Vagina (tissue), 2 donors: ENCODE data around the gene SART3.
A peak's percentile ranks its signal among the peaks of the same experiment; 100 is the strongest.

Source experiments
- POLR2A ChIP-seq, 2 donors: fragments of 450-650 bp; IDR thresholded peaks; one replicate each; pipeline ENCODE4 v1.6.1; 2017; ENCODE audit warnings: antibody characterized with exemption in 2 of 2, mild to moderate bottlenecking in 2 of 2, moderate library complexity in 2 of 2
- POLR2AphosphoS5 ChIP-seq, 2 donors: sonication (generic); formaldehyde crosslinking; IDR thresholded peaks; one replicate each; pipeline ENCODE4 v1.9.0; 2017; ENCODE audit warnings: antibody characterized with exemption in 2 of 2, mild to moderate bottlenecking in 2 of 2, low read depth in 1 of 2; ENCODE audit not compliant: insufficient read depth in 1 of 2
- TF ChIP-seq, protein P1 (sequence below), 3 experiments: fragments of 450-650 bp in 2 of 3; fragments of 200-600 bp in 1 of 3; sonication (generic) in 1 of 3; IDR thresholded peaks; one replicate each; pipeline ENCODE4 v1.5.1; 2017 to 2019; ENCODE audit warnings: antibody characterized with exemption in 3 of 3, mild to moderate bottlenecking in 2 of 3, moderate library complexity in 2 of 3

DNA sequence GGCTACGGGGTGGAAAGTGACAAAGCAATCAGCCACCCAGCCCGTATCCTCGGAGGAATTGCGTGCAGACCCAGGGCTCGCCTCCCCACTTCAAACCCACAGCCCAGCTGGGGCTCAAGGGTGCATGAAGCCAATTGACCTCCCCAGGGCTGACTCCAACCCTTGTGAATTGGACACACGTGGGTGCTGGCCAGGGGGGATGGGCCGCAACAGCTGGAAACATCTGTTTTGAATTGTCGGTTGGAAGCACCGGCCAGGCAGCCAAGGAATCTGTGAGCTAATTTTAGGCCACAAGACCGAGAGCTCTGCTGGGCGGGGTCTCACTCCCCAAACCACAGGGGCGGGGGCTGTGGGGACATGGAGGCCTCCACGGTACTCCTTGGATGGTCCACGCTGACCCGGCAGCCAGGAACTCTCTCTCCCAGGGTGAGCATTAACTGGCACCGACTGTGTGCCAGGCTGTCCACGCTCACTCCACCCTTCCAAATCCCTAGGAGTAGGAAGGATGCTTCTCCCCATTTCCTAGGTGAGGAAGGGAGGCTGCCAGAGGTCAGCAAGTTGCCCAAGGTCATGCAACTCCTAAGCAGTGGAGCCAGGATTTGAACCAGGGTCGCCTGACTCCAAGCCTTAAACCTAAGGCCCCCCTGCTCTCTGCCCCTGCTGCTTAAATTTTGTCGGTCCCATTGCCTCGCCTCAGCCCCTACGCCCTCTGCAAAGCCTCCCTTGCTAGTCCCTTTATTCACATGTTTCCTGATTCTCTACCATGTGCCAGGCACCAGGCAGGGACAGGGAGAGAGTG, 48.8 kb upstream of the SART3 start:
- TF ChIP-seq, protein P1, sequence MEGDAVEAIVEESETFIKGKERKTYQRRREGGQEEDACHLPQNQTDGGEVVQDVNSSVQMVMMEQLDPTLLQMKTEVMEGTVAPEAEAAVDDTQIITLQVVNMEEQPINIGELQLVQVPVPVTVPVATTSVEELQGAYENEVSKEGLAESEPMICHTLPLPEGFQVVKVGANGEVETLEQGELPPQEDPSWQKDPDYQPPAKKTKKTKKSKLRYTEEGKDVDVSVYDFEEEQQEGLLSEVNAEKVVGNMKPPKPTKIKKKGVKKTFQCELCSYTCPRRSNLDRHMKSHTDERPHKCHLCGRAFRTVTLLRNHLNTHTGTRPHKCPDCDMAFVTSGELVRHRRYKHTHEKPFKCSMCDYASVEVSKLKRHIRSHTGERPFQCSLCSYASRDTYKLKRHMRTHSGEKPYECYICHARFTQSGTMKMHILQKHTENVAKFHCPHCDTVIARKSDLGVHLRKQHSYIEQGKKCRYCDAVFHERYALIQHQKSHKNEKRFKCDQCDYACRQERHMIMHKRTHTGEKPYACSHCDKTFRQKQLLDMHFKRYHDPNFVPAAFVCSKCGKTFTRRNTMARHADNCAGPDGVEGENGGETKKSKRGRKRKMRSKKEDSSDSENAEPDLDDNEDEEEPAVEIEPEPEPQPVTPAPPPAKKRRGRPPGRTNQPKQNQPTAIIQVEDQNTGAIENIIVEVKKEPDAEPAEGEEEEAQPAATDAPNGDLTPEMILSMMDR (IDR thresholded peaks at IDR 0.05) = no peak
- TF ChIP-seq POLR2A (IDR thresholded peaks at IDR 0.05) = no peak
- peak; percentile 66 to 86 for TF ChIP-seq POLR2AphosphoS5 (IDR thresholded peaks at IDR 0.05; ENCODE audit: insufficient read depth in 1 of 2, low read depth in 1 of 2)
